ENCODE results near the gene METAP1D. TPM values are rescaled to one million over a fixed set of nuclear protein-coding genes. Genes with fewer than 3 reads are reported as not detected.

The METAP1D gene
- total and polyA plus RNA-seq, 2 experiments from 2014 or later: 4.0 to 12.0 TPM

- H3K9me3 ChIP-seq (ENCODE audit: low read depth): no peaks in the 10 kb centered on the region
- peaks cover 28% of the 10 kb centered on the region for H3K4me1 ChIP-seq (ENCODE audit: low read depth)
- H3K27ac ChIP-seq: no peak overlapping the region
- peak overlapping the region; percentile 12 for H3K4me3 ChIP-seq
- no peak for DNase-seq (ENCODE audit: low read depth in 1 of 2, low spot score in 1 of 2)
- H3K27me3 ChIP-seq: peaks cover 99% of the 10 kb centered on the region
- no peak for TF ChIP-seq CTCF (IDR thresholded peaks at IDR 0.05; ENCODE audit: low read depth, low read length)
- no peaks in the 10 kb centered on the region for H3K36me3 ChIP-seq
Measured at GRCh38 chr2:172100080-172100934, 100.6 kb downstream of the METAP1D start.

- no peaks in the 10 kb centered on the region for H3K9me3 ChIP-seq (ENCODE audit: low read depth)
- TF ChIP-seq CTCF (IDR thresholded peaks at IDR 0.05; ENCODE audit: low read depth, low read length): no peak
- peaks cover 99% of the 10 kb centered on the region for H3K27me3 ChIP-seq
- DNase-seq (ENCODE audit: low read depth in 1 of 2, low spot score in 1 of 2): no peak
- peak overlapping the region; percentile 37 for H3K4me3 ChIP-seq
- peaks cover 28% of the 10 kb centered on the region for H3K4me1 ChIP-seq (ENCODE audit: low read depth)
- no peaks in the 10 kb centered on the region for H3K36me3 ChIP-seq
- no peak overlapping the region for H3K27ac ChIP-seq
Measured at GRCh38 chr2:172100935-172101820, 101.4 kb downstream of the METAP1D start.

- Histone ChIP-seq H3K4me3 (peak overlapping the region; percentile 37), H3K27ac (no peak overlapping the region), H3K9me3 (ENCODE audit: low read depth) (no peaks in the 10 kb centered on the region), H3K36me3 (no peaks in the 10 kb centered on the region), H3K4me1 (ENCODE audit: low read depth) (peaks cover 24% of the 10 kb centered on the region), H3K27me3 (peaks cover 99% of the 10 kb centered on the region)
- no peak for TF ChIP-seq CTCF (IDR thresholded peaks at IDR 0.05; ENCODE audit: low read depth, low read length)
- no peak for DNase-seq (ENCODE audit: low read depth in 1 of 2, low spot score in 1 of 2)
Measured at GRCh38 chr2:172101821-172102390, 102.2 kb downstream of the METAP1D start.

GRCh38 chr2:172102391-172103359 is 102.9 kb downstream of the METAP1D start, which contains the start of gene DLX2:
Gene DLX2, minus strand, starts transcription at chr2:172102900. Its CDS starts 362 bp downstream, at chr2:172102538.
- H3K27me3 ChIP-seq: peaks cover 99% of the 10 kb centered on the region
- peak; percentile 82 to 94 for DNase-seq (ENCODE audit: low read depth in 1 of 2, low spot score in 1 of 2)
- H3K4me3 ChIP-seq: peak within 1 kb of the TSS; percentile 37
- TF ChIP-seq CTCF (IDR thresholded peaks at IDR 0.05; ENCODE audit: low read depth, low read length): no peak
- H3K27ac ChIP-seq: no peak within 1 kb of the TSS
- no peaks in the 10 kb centered on the region for H3K36me3 ChIP-seq
- H3K4me1 ChIP-seq (ENCODE audit: low read depth): peaks cover 19% of the 10 kb centered on the region
- H3K9me3 ChIP-seq (ENCODE audit: low read depth): no peaks in the 10 kb centered on the region
